ENCODE results near the gene BCL2L14.

BCL2L14 gene

DNA sequence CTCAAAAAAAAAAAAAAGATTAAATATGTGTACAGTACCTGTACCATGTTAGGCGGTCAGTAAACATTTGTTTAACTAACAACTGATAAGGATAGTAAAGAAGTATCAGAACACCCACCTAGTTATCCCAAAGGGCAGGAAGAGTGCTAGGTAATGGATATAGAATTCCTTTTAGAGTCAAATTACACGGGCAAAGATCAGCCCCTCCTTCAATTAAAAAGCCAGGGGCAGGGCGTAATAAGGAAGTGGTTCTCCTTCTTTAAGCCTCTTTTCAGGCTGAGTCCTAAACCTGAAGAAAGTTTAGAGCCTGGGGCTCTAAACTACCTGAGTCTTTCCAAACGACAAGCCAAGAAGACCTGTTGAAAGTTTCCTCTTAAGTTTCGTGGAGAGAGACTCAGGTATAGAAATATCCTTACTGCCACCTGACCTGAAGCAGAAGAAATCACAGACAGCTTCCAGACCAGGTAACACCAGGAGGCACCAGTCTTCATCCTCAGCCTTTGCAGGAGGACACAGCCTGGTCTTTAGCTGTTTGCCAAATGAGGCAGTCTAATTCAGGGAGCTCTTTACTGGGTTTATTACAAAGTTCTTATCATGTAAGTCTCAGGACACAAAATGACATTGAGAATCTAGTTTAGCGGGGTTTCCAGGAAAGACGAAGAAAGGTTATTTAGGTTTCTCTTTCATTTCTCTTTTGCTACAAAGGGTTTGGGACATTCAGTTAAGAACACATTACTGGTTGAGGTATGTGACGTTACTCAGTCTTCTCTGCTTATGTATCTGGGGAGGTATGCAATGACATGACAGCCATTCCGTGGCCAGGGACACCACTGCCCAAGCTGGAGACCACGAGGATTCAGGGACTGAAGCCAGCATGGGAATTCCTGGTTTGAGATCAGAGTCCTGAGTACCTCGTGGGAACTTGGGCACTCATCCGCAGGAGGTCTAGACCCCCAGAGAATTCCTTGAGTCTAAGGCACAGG is at the start of gene BCL2L14:
BCL2L14 (plus strand) TSS at position 266 of the 983 bp plus-strand sequence. CDS start 8,367 bp downstream, outside the sequence.
- Histone ChIP-seq H3K4me3 (ENCODE audit: insufficient read length, low read depth) (no peak within 1 kb of the TSS), H3K36me3 (ENCODE audit: insufficient read depth, insufficient read length, low read length) (no peaks in the 10 kb centered on the region), H3K27me3 (ENCODE audit: insufficient read depth, insufficient read length) (no peaks in the 10 kb centered on the region), H3K9me3 (ENCODE audit: insufficient read depth, low read length) (no peaks in the 10 kb centered on the region), H3K4me1 (ENCODE audit: insufficient read depth, insufficient read length) (peaks cover 6% of the 10 kb centered on the region), H3K9ac (ENCODE audit: insufficient read length, low read depth) (peak within 1 kb of the TSS; percentile 14)
- TF ChIP-seq ZNF274 (IDR thresholded peaks at IDR 0.05; ENCODE audit: low read depth, low read length) (no peak), SUZ12 (IDR thresholded peaks at IDR 0.05; ENCODE audit: extremely low read depth, insufficient read depth, insufficient read length) (no peak), YY1 (IDR thresholded peaks at IDR 0.05; ENCODE audit: insufficient read depth, insufficient read length) (no peak)
- DNase-seq (ENCODE audit: low read depth, low spot score), result no peak

DNA sequence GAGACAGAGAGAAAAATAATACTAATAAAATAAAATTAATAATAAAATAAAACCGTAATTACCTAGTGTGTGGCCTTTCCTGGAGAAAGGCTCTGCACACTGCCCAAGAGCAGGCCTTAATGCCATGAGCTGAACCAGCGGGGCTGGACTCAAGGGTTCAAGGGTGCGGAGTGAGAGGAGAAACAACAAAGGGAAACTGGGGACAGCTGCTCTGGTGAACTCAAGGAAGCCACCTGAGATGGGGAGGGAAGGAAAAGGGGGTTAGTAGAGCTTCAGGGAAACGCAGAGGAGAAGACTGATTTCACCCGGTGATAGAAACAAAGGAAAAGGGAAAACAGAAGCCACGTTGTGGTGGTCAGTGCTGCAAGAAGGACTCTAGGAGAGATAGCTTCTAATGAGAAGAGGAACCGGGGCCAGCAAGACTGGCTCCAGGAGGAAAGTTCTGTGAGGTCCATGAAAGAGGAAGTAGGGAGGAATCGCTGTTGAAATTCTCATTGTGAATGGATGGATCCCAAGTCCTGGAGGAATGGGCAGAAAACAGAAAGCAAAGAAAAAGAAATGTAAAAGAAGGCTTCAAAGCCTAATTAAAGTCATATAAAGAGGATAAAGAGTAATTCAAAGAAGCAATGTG is 48.3 kb upstream of the BCL2L14 start:
- Histone ChIP-seq H3K9me3 (ENCODE audit: insufficient read depth, low read length) (no peaks in the 10 kb centered on the region), H3K36me3 (ENCODE audit: insufficient read depth, insufficient read length, low read length) (no peaks in the 10 kb centered on the region), H3K4me1 (ENCODE audit: insufficient read depth, insufficient read length) (peaks cover 2% of the 10 kb centered on the region), H3K9ac (ENCODE audit: insufficient read length, low read depth) (no peak overlapping the region), H3K27me3 (ENCODE audit: insufficient read depth, insufficient read length) (no peaks in the 10 kb centered on the region), H3K4me3 (ENCODE audit: insufficient read length, low read depth) (no peak overlapping the region)
- no peak for DNase-seq (ENCODE audit: low read depth, low spot score)
- TF ChIP-seq ZNF274 (IDR thresholded peaks at IDR 0.05; ENCODE audit: low read depth, low read length) (no peak), SUZ12 (IDR thresholded peaks at IDR 0.05; ENCODE audit: extremely low read depth, insufficient read depth, insufficient read length) (no peak), YY1 (IDR thresholded peaks at IDR 0.05; ENCODE audit: insufficient read depth, insufficient read length) (no peak)

- no peak overlapping the region for H3K9ac ChIP-seq (ENCODE audit: insufficient read length, low read depth)
- H3K27me3 ChIP-seq (ENCODE audit: insufficient read depth, insufficient read length), result no peaks in the 10 kb centered on the region
- H3K9me3 ChIP-seq (ENCODE audit: insufficient read depth, low read length), result no peaks in the 10 kb centered on the region
- DNase-seq (ENCODE audit: low read depth, low spot score), result no peak
- TF ChIP-seq SUZ12 (IDR thresholded peaks at IDR 0.05; ENCODE audit: extremely low read depth, insufficient read depth, insufficient read length), result no peak
- TF ChIP-seq YY1 (IDR thresholded peaks at IDR 0.05; ENCODE audit: insufficient read depth, insufficient read length), result no peak
- no peak for TF ChIP-seq ZNF274 (IDR thresholded peaks at IDR 0.05; ENCODE audit: low read depth, low read length)
- H3K4me1 ChIP-seq (ENCODE audit: insufficient read depth, insufficient read length), result no peaks in the 10 kb centered on the region
- H3K36me3 ChIP-seq (ENCODE audit: insufficient read depth, insufficient read length, low read length), result no peaks in the 10 kb centered on the region
- no peak overlapping the region for H3K4me3 ChIP-seq (ENCODE audit: insufficient read length, low read depth)
Measured at GRCh38 chr12:12023456-12023855, 47.3 kb upstream of the BCL2L14 start.

DNA sequence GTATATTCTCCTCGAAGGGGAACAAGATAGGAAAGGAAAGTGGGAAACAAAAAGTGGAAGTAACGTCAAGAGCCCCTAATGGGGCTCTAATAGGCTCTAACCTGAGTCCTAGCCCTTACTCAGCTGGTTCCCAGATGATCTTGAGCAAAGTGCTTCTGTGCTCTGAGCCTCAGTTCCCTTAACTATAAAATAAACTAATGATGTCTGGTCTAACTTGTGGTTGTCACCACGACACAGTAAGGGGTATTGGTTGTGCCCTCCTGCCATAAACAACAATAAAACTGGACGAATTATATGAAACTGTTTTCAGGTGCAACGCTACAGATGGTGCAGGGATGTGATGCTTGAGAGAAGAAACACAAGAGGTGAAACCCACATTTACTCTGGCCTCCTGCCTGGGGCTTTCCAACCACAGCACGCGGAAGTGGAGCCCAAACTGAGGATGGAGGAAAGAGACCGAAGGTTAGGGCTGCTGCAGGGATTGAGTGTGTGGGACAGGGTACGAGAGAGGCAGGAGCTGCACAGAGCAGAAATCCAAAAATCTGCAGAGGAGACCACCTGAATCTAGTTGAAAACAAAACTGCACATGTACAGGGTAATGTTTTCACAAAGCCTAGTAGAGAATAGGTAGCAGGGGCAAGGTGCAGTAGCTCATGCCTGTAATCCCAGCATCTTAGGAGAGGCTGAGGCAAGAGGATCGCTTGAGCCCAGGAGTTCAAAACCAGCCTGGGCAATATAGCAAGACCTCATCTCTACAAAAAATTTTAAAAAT is 45.6 kb upstream of the BCL2L14 start:
- no peak for DNase-seq (ENCODE audit: low read depth, low spot score)
- no peak overlapping the region for H3K9ac ChIP-seq (ENCODE audit: insufficient read length, low read depth)
- no peak overlapping the region for H3K4me3 ChIP-seq (ENCODE audit: insufficient read length, low read depth)
- H3K4me1 ChIP-seq (ENCODE audit: insufficient read depth, insufficient read length), result no peaks in the 10 kb centered on the region
- H3K36me3 ChIP-seq (ENCODE audit: insufficient read depth, insufficient read length, low read length), result no peaks in the 10 kb centered on the region
- no peak for TF ChIP-seq ZNF274 (IDR thresholded peaks at IDR 0.05; ENCODE audit: low read depth, low read length)
- no peak for TF ChIP-seq SUZ12 (IDR thresholded peaks at IDR 0.05; ENCODE audit: extremely low read depth, insufficient read depth, insufficient read length)
- TF ChIP-seq YY1 (IDR thresholded peaks at IDR 0.05; ENCODE audit: insufficient read depth, insufficient read length), result no peak
- H3K9me3 ChIP-seq (ENCODE audit: insufficient read depth, low read length), result no peaks in the 10 kb centered on the region
- H3K27me3 ChIP-seq (ENCODE audit: insufficient read depth, insufficient read length), result no peaks in the 10 kb centered on the region

DNA sequence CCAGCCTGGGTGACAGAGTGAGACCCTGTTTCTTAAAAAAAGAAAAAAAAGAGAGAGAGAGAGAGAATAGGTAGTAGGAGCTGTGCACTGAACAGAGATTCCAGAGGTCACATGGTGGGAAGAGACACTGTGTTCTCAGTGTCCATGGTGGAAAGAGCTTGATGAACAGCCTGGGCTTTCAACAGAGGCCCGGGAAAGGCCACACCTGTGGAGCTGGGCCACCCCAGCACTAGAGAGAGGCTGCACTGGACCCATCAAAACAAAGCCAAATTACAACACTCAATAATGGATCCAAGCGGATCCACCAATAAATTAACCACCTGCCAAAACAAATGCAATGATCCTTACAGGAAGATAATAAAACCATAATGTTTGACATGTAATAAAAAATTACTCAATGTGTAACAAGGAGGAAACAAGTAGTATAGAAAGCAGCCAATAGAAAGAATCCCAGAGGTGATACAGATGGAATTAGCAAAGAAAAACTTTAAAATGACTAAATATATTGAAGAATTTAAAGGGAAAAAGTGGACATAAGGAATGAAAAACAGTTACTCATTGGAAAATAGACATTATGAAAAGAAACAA is 44.8 kb upstream of the BCL2L14 start:
- DNase-seq (ENCODE audit: low read depth, low spot score), result no peak
- no peaks in the 10 kb centered on the region for H3K27me3 ChIP-seq (ENCODE audit: insufficient read depth, insufficient read length)
- TF ChIP-seq ZNF274 (IDR thresholded peaks at IDR 0.05; ENCODE audit: low read depth, low read length) (no peak), SUZ12 (IDR thresholded peaks at IDR 0.05; ENCODE audit: extremely low read depth, insufficient read depth, insufficient read length) (no peak), YY1 (IDR thresholded peaks at IDR 0.05; ENCODE audit: insufficient read depth, insufficient read length) (no peak)
- H3K4me3 ChIP-seq (ENCODE audit: insufficient read length, low read depth), result no peak overlapping the region
- no peaks in the 10 kb centered on the region for H3K36me3 ChIP-seq (ENCODE audit: insufficient read depth, insufficient read length, low read length)
- H3K9me3 ChIP-seq (ENCODE audit: insufficient read depth, low read length), result no peaks in the 10 kb centered on the region
- no peaks in the 10 kb centered on the region for H3K4me1 ChIP-seq (ENCODE audit: insufficient read depth, insufficient read length)
- H3K9ac ChIP-seq (ENCODE audit: insufficient read length, low read depth), result no peak overlapping the region

GRCh38 chr12:12028668-12029402 is 41.9 kb upstream of the BCL2L14 start:
- TF ChIP-seq SUZ12 (IDR thresholded peaks at IDR 0.05; ENCODE audit: extremely low read depth, insufficient read depth, insufficient read length) (no peak), ZNF274 (IDR thresholded peaks at IDR 0.05; ENCODE audit: low read depth, low read length) (no peak), YY1 (IDR thresholded peaks at IDR 0.05; ENCODE audit: insufficient read depth, insufficient read length) (no peak)
- no peak overlapping the region for H3K9ac ChIP-seq (ENCODE audit: insufficient read length, low read depth)
- H3K36me3 ChIP-seq (ENCODE audit: insufficient read depth, insufficient read length, low read length), result no peaks in the 10 kb centered on the region
- no peak for DNase-seq (ENCODE audit: low read depth, low spot score)
- H3K27me3 ChIP-seq (ENCODE audit: insufficient read depth, insufficient read length), result no peaks in the 10 kb centered on the region
- H3K9me3 ChIP-seq (ENCODE audit: insufficient read depth, low read length), result no peaks in the 10 kb centered on the region
- no peaks in the 10 kb centered on the region for H3K4me1 ChIP-seq (ENCODE audit: insufficient read depth, insufficient read length)
- no peak overlapping the region for H3K4me3 ChIP-seq (ENCODE audit: insufficient read length, low read depth)
